Left colon (tissue), 2 donors: ENCODE data around the gene C17orf100. TPM values are rescaled to one million over a fixed set of nuclear protein-coding genes. Genes with fewer than 3 reads are reported as not detected.

Experiments used
- ATAC-seq: fragments of 200-7000 bp; cut with Tn5 transposase; one replicate; pipeline ENCODE4 v1.9.1; 2020; ENCODE audit warnings: mild to moderate bottlenecking, moderate library complexity
- DNase-seq, 2 donors: peaks; one replicate each; pipeline ENCODE4 v3.0.0-alpha.2; 2020
- intact Hi-C, 2 donors: fragments of 100-400 bp; cut with DNase I in 1 of 2; cut with micrococcal nuclease in 1 of 2; formaldehyde crosslinking; loops; one replicate each; pipeline versions ENCODE4 v1.11.2 to v1.14.0; 2022; cut with DNase I, micrococcal nuclease
- long read RNA-seq: library from polyadenylated mRNA; unstranded; transcript quantifications from one replicate; pipeline ENCODE4 v2.0.0, GENCODE V29; 2021
- total RNA-seq, 2 donors: library from RNA; stranded (reverse); fragmentation: NEBNext Ultra II Directional; extraction: Animal tissue kit (Norgen Biotek cat#: 25700); gene quantifications; one replicate each; pipeline ENCODE4 v1.2.1, GENCODE V29; 2021
- donor health status: DM: no; HTN: no; CAD: no.
- donor health status: DM: yes; HTN: yes; CAD: no.

The C17orf100 gene
- 1 to 10 TPM; 2.0 to 3.2 TPM for total RNA-seq
- long read RNA-seq, transcript C17orf100-201 (1 exons, 1,756 nt), result major isoform, 8 of 8 reads
- long read RNA-seq, partial matches to known transcripts, result 0 of 8 reads
- long read RNA-seq, other reads (novel, unspliced or antisense), result 0 of 8 reads

DNA sequence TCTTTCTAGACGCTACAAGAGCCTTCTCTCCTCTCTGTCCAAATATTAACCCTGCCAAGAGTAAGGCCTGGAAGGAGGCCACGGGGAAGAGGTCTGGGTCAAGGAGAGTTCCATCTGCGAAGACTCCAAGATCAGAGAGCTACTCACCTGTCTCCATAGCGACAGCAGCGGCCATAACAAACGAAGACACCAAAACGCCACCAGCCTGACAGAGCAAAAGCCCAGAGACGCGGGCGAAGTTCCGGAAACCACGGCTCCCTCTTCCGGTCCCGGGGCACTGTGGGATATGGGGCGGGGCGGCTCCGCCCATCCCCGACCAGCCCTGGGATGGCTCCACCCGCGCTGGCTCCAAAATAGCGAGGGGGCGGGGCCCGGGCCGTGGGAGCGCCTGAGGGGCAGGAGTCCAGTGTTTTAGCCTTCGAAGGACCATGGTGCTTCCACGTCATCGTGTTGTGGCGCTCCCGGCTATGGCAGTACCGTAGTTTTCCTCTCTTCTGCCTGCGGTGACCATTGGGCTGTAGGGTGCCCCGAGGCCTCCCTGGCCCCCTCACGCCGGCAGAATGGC, at the start of gene C17orf100, which contains the start of gene MED31:
Gene C17orf100, plus strand, starts transcription at position 409 of the 565 bp plus-strand sequence. Its CDS starts 152 bp downstream, at position 561.
Gene MED31, minus strand, starts transcription at position 252 of the 565 bp plus-strand sequence. Its CDS starts 77 bp downstream, at position 175.
- intact Hi-C loops, result no loop called here
- DNase-seq (peak; percentile 94 to 97), ATAC-seq (peak; percentile 92)

DNA sequence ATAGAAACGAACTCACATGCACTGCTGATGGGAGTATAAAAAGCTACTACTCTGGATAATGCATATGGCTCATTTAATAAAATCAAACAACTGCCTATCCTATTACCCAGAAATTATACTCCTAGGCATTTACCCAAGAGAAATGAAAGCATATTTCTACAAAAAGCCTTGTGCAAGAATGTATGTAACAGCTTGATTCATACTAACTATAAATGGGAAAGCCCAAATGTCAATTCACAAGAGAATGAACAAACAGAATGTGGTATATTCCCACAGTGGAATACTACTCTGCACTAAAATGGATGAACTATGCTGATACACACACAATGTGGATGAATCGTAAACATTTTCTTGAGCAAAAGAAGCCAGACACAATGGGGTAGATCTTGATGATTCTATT, 49.4 kb upstream of the C17orf100 start:
- no peak for ATAC-seq
- DNase-seq, result no peak
- intact Hi-C loops, result no loop called here

DNA sequence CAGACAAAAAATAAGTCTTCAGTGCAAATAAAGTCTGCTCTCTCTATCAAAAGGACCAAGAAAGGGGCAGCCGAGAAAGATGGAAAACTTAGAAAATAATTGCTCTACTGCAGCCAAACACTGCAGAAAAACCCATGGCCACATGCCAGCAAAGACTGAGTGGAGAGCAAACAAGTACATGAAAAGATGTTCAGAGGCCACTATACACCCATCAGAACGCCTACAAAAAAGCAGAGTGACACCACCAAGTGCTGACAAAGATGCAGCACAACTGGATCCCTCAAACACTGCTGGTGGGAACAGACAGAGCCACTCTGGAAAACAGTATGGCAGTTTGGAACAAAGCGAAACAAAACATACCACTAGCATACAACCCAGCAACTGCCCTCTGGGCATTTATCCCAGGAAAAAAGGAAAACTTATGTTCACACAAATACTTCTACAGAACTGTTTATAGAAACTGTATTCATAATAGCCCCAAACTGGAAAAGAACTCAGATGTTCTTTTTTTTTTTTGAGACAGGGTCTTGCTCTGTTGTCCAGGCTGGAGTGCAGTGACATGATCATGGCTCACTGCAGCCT, 47.7 kb upstream of the C17orf100 start:
- no peak for ATAC-seq
- intact Hi-C loops, result no loop called here
- DNase-seq, result no peak

DNA sequence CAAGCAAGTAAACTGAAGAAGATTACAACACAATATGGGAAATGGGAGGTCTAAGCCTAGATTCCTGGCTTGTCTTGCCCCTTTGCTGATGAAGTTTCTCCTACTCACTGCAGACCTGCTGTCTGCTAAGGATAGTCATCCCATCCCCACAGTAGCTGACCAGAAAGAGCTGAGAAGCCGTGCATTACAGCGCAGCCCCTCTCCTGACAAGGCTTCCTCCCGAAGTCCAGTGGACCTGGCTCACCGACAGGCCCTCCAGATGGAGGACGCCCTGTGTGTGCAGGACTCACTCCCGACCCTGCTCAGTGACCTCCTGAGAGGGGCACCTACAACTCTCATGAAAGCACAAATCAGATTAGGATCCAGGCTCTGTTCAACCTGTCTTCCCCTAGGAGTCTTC, 46.4 kb upstream of the C17orf100 start:
- ATAC-seq (no peak), DNase-seq (no peak)
- intact Hi-C loops, result no loop called here

DNA sequence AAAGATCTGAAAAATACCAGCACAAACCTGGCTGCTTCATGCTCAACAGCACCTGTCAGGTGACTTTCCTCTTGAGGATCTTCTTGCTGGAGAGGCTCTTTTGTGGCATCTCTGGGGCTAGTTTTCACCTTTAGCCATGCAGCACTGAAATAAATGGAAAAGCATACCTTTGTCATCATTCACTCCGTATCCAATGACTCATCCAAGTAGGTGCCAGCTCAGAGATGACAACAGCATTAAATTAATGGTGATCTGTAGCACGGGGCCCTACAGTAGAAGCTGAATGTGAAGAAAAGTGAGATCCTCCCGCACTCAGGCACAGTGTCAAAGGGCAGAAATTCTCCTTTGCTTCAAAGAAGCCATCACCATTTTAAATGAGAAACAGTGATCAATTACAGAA, 43.2 kb upstream of the C17orf100 start:
- DNase-seq (no peak), ATAC-seq (no peak)
- intact Hi-C loops, result no loop called here

DNA sequence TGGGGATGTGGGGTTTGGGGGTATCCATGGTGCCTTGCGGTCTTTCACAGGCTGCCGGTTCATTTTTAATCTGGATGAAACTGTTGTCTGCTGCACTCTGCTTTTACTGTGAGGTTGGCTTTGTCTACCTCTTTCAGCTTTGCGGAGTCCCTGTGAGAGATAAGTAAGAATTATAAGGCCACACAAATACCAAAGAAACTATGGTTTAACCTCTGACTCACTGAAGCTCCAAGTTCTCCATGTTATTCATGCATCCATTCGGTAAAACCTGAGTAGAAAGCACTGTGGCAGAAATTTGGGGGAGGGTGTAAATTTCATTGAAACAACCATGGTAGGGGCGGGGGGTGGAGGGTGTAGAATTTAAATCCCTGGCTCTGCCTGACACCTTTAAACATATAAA, 41.6 kb upstream of the C17orf100 start:
- intact Hi-C loops, result no loop called here
- DNase-seq (no peak), ATAC-seq (no peak)

DNA sequence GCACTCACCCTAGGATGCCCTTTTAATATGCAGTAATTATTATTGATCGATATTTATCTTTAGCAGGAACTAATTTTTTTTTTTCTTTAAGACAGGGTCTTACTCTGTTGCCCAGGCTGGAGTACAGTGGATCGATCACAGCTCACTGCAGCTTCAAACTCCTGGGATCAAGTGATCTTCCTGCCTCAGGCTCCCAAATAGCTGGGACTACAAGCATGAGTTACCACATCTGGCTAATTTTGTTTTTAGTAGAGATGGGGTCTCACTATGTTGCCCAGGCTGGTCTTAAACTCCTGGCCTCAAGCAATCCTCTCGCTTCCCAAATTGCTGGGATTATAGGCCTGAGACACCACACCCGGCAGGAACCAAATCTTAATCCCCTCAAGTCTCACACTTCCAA, 40.3 kb upstream of the C17orf100 start:
- intact Hi-C loops, result no loop called here
- no peak for ATAC-seq
- no peak for DNase-seq

DNA sequence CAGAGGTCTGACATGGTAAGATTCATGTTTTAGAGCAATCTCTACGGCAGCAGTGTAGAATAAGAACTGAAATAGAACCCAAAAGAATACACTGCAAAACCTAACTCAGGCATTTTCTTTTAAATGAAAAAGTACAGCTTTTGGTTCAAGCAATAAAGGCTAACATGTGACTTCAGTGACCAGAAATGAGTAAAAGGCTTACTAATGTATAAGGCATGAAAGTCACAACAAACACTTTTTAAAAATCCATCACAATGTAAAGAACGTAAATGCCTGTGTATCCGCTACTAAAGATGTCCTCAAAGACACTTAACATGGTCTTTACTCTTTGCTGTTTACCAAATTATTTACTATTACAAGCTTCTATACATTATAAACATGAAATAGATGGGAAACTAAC, 27.6 kb upstream of the C17orf100 start:
- ATAC-seq (no peak), DNase-seq (no peak)
- intact Hi-C loops, result no loop called here

DNA sequence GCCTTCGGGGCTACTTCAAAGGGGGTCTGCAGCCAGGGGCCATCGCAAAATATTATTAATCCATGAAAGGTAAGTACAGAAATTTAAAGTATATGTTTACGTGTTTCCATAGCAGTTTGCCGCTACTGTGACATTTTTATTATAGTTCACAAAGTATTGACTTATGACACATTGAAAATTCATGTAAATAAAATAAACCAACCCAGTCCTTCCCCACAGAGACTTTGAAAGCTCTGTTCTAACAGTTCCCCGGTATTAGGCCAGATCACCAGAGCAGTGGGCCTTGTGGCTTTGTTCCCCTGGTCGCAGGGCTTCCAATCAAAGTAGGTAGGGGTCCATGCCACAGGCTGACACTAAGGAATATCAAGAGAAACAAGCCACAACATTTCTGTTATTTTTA, 24.9 kb upstream of the C17orf100 start:
- intact Hi-C loops, result no loop called here
- DNase-seq (no peak), ATAC-seq (no peak)

DNA sequence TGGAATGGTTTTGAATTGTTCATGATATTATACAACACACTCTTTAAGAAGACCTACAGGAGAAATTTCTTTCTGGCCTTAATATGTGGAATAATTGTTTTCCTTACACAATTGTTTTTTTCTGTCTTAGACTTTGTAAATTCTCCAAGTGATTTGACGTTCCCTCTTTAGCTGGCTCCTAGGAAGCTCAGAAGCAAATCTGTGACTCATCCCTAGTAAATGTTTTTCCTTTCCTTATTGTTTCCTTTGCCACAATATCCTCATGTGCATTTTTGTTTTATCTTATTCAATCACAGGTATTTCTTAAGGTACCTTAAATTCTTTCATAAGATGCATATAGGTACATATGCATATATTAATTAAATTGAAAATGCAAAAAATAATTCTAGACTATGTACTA, 24.5 kb upstream of the C17orf100 start:
- intact Hi-C loops, result no loop called here
- ATAC-seq, result peak; percentile 77

DNA sequence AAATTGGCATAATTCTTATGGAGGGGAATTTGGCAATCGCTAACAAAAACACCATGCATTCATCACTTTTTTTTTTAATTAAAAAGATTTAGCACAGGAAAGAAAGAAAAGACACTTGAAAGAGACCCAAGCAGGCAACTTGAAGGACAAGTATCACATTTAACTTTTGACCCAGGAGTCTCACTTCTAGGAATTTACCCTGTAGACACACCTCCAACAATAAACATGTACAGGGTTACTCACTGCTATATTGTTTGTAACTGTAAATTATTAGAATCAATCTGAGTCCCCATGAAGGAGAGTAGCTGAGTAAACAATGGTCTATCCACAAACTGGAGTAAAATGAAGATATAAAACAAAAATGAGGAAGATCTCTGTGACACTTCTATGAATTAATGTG, 21.2 kb upstream of the C17orf100 start:
- DNase-seq, result no peak
- intact Hi-C loops, result no loop called here
- ATAC-seq, result peak; percentile 69

More for the DNA sequence above, 24.5 kb upstream of the C17orf100 start:
- no peak for DNase-seq

DNA sequence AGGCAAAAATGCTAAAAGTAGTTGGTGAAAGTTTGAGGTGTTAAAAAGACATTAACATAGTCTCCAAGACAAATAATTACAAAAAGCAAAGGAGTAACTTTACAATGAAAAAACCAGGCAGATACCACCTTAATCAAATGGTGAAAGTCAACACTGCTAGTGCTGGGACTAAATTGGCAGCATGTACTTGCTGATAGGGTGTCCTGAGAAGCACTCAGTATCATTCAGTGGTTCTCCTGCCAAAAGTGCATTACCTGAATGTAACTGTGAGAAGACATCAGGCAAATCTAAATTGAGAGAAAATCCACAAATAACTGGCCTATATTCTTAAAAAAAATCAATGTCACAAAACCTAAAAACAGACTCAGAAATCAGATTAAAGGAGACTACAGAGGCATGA, 19.0 kb upstream of the C17orf100 start:
- intact Hi-C loops, result no loop called here

DNA sequence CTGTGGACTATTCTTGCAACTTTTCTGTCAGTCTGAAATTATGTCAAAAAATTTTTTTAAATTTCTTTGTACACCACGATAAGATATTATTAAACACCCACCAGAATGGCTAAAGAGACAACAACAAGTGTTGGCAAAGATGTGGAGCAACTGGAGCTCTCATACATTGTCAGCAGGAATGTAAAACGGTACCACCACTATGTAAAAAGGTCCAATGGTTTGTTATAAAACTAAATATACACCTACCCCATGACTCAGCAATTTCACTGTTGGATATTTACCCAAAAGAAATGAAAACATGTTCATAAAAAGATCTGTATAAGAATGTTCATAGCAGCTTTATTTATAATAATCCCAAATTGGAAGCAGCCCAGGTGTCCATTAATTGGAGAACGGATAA, 18.3 kb upstream of the C17orf100 start:
- ATAC-seq (no peak), DNase-seq (no peak)
- intact Hi-C loops, result no loop called here

More for the DNA sequence above, 19.0 kb upstream of the C17orf100 start:
- ATAC-seq (no peak), DNase-seq (no peak)

DNA sequence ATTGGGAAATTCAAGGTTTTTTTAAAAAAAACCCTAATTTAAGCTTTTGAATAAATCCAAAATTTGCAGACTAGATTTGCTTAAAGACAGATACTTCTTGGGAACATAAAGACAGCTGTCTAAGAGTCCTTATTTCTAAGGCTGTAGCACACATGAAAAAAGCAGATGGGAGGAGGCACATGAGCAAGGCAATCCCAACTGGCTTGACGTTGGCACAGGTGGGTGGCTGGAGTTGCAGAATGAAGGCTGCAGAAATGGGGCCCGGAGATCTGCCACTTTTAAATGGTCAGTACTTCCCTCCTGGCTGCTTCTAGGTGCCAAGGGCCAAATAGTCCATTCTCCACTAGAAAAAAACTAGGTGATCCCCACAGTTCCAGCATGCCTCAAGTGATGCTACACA, 15.5 kb upstream of the C17orf100 start:
- DNase-seq (no peak), ATAC-seq (no peak)
- intact Hi-C loops, result no loop called here

DNA sequence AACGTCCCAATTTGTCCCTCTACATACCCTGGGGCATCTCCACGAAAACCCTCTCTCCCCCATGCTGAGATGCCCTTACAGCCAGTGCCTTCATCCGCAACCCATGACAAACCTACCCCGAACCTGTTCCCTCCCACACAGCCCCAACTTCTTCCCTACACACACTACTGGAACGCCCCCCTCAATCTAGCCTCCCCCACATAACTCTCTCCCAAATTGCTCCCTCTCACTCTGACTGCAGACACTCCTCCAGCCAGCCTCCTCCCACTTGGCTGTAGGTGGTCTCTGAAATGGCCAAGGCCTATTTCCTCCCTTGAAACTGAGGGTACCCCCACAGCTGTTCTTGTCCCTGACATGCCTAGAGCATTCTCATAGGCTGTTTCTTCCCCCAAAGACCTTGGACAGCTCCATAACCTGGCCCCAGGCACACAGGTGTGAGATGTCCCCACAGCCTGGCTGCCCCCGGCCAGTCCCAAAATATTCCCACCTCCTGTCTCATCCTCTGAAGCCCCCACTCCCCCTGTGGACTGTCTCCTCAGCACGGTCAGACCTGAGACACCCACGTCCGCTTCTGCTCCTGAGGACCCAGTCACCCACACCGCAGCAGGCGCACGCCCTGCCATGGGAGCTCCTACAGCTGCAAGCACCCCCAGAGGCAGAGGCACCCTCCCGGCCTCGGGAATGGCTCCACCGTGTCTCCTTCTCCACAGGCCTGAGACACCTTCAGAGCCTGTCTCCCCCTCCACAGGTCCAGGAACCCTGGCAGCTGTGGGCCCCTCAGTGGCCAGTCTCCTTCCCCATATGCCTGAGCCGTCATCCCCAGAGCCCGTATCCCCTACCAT, 14.7 kb upstream of the C17orf100 start:
- intact Hi-C loops, result no loop called here
- no peak for DNase-seq
- no peak for ATAC-seq

DNA sequence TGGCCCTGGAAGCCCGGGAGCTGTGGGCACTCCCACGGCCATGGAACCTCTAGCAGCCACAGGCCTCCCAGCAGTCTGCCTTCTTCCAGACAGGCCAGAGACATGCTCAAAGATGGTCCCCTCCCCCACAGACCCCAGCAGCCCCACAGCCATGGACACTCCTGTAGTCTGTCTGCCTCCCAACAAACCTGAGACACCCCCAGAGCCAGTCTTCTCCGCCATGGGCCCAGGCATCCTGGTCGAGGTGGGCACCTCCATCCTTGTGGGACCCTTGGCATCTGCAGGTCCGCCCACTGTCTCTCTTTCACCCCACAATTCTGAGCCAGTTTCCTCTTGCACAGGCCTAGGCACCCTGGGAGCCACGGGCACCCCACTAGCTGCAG, 14.1 kb upstream of the C17orf100 start:
- intact Hi-C loops, result no loop called here
- ATAC-seq (no peak), DNase-seq (no peak)

DNA sequence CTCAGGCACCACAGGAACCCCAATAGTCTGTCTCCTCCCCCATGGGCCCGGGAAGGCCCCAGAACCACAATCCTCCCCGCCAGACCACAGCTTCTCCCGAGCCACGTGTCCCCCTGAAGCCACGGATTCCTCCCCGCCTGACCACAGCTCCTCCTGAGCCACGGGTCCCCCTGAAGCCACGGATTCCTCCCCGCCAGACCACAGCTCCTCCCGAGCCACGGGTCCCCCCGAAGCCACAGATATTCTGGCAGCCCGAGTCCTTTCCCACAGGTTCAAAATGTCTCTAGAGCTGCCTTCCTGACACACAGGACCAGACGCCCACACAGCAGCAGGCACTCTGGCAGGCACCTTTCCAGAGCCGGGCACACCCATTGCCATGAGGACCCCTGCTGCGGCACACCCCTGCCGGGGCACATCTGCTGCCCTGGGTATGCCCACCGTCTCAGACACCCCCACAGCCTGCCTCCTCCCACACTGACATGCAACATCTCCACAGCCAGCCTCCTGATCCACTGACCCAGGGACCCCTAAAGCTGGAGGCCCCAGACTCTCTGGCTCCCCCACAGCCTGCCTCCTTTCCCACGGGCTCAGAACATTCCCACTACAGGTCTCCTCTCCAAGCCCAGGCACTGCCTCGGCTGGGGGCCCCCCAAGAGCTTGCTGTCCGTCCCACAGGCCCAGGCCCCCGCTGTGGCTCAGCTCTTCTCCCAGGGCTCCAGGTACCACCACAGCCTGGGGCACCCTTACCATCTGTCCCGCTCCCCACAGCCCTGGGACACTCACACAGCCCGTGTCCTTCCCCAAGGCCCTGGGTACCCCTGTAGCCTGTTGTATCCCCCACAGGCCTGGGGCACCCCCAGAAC, 13.3 kb upstream of the C17orf100 start:
- ATAC-seq (no peak), DNase-seq (no peak)
- intact Hi-C loops, result no loop called here

DNA sequence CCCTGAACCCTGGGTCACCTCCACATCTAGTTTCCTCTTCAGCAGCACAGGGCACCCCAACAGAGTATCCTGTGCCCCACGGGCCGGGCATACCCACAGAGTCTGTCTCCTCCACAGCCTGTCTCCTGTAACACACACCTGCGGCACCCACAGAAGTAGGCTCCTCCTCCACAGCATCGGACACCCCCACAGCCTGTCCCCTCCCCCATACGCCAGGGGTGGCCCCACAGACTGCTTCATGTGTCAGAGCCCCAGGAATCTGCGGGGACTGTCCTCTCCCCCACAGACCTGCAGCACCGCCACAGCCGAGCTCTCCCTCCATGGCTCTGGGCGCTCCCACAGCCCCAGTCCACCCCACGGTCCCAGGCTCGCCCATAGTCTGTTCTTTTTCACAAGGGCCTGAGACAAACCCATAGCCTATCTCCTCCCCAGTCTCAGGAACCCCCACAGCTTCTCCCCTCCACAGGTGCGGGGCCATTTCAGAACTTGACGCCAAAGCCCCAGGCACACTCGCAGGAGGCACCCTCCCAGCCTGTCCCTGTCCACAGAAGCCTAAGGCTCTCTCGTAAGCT, 12.5 kb upstream of the C17orf100 start:
- intact Hi-C loops, result no loop called here
- no peak for ATAC-seq
- peak in 1 of 2 donors; percentile 29 for DNase-seq
